ENCODE measurements around the gene KLHL22.

DNA sequence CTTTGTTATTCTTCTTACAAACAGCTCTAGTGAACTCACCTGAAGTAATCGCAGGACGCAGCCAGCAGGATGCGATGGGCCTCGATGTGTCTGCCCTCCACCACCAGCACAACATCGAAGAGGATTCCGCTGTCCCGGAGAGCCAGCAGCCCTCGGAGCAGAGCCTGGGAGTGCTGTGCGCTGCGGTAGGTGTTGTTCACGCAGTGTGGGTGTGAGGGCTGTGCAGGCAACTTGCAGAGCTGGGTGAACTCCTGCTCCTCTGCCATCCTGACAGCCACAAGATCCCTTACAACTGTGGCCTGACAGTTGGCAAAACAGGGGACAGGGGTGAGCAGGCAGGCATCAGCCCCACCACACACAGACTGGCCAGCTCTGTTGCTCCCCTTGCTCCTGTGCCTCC is 6.6 kb downstream of the KLHL22 start:
- TF ChIP-seq, protein P1, sequence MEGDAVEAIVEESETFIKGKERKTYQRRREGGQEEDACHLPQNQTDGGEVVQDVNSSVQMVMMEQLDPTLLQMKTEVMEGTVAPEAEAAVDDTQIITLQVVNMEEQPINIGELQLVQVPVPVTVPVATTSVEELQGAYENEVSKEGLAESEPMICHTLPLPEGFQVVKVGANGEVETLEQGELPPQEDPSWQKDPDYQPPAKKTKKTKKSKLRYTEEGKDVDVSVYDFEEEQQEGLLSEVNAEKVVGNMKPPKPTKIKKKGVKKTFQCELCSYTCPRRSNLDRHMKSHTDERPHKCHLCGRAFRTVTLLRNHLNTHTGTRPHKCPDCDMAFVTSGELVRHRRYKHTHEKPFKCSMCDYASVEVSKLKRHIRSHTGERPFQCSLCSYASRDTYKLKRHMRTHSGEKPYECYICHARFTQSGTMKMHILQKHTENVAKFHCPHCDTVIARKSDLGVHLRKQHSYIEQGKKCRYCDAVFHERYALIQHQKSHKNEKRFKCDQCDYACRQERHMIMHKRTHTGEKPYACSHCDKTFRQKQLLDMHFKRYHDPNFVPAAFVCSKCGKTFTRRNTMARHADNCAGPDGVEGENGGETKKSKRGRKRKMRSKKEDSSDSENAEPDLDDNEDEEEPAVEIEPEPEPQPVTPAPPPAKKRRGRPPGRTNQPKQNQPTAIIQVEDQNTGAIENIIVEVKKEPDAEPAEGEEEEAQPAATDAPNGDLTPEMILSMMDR (IDR thresholded peaks at IDR 0.05) = no peak
- TF ChIP-seq, protein P2, sequence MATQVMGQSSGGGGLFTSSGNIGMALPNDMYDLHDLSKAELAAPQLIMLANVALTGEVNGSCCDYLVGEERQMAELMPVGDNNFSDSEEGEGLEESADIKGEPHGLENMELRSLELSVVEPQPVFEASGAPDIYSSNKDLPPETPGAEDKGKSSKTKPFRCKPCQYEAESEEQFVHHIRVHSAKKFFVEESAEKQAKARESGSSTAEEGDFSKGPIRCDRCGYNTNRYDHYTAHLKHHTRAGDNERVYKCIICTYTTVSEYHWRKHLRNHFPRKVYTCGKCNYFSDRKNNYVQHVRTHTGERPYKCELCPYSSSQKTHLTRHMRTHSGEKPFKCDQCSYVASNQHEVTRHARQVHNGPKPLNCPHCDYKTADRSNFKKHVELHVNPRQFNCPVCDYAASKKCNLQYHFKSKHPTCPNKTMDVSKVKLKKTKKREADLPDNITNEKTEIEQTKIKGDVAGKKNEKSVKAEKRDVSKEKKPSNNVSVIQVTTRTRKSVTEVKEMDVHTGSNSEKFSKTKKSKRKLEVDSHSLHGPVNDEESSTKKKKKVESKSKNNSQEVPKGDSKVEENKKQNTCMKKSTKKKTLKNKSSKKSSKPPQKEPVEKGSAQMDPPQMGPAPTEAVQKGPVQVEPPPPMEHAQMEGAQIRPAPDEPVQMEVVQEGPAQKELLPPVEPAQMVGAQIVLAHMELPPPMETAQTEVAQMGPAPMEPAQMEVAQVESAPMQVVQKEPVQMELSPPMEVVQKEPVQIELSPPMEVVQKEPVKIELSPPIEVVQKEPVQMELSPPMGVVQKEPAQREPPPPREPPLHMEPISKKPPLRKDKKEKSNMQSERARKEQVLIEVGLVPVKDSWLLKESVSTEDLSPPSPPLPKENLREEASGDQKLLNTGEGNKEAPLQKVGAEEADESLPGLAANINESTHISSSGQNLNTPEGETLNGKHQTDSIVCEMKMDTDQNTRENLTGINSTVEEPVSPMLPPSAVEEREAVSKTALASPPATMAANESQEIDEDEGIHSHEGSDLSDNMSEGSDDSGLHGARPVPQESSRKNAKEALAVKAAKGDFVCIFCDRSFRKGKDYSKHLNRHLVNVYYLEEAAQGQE (IDR thresholded peaks at IDR 0.05; ENCODE audit: insufficient read depth in 1 of 2, low read depth in 2 of 2, low read length in 1 of 2) = no peak

All from Panc1 (cell line).